ENCODE results near the gene PIK3R6.

The PIK3R6 gene

DNA sequence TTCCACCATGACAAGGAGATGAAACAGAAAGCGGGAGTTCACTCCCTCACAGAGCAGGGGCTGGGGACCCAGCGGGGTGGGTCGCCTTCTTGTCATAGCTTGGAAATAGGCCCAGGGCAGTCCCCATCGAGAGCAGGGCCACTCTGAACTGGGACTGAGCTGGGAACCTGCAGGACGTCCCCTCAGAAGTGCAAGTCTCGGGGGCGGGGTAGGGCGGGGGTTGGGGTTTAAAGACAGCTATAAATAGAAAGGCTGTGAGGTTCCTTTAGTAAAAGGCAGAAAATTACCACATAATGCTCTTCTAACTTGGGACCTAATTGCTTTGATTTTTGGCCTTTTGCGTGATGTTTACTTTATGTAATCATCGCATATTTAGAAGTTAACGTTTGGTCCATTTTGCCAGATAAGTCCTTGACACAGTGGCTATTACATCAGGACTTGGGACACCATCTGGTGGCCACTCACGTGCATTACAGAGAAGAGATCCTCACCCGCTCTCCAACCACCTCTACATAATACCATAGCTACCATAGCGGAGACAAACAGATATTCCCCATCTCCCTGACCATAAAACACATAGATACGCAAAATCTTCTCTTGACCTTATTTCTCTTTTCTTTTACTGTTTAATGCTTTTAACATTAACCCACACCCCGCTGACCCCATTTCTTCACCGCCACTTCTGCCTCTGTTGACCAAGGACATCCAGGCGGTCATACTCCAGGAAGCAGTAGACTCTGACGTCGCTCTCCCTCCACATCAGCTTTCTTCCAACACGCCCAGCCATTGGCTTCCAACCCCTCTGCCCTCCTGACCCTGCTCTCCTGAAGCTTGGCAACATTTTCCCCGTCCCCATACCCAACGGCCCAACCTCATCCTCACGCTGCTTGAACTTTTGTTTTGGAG, 27.5 kb upstream of the PIK3R6 start:
- peak in 1 of 2 donors; percentile 32 for DNase-seq (ENCODE audit: extremely low read depth in 1 of 2, low read depth in 1 of 2)

DNA sequence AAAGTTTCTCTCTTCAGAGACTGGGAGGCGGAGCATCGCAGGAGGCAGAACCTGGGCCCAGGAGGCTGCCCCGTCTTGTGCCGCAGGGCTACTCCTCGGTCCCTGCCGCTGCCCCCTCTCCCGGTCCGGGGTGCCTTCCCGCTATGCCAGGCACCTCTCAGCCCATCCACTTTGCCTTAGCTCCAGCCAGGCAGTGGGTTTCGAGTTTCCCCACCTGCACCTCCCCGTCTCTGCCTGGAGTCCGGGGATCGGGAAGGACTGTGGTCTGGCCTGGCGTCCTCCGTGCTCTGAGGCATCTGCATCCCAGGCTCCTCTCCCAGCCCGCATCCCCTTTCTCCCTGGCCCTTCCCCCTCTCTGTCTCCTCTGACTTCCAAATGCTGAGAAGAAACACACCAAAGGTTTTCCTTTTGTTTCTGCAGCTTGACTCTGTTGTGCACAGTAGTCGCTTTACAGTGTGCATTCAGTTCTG, 26.8 kb upstream of the PIK3R6 start:
- no peak for DNase-seq (ENCODE audit: extremely low read depth in 1 of 2, low read depth in 1 of 2)

DNA sequence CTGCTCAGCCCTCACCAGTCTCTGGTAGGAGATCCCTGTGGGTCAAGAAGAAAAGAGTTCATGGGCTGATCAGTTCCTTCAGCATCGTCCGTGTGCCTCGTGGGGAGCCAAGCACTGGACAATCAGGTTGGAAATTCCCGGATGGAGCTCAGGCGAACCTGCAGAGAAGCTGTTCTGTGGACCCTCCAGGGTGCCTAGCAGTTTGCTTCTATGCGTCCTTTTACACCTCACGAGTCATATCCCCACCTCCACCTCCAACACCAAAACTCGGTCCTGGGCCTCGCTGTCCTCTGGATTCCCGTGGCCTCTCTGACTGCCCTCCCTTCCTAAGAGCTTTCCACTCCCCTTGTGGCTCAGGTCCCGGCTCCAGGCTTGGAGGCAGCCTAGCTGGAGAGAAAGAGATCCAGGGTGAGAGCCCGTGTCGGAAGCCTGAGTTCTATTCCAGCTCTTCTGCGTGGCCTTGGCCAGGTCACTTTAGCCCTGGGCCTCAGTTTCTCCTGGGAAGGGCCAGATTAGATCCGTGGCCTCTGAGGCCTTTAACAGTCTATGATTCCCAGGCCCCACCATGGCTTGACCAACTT, 26.2 kb upstream of the PIK3R6 start:
- DNase-seq (ENCODE audit: extremely low read depth in 1 of 2, low read depth in 1 of 2) = no peak

DNA sequence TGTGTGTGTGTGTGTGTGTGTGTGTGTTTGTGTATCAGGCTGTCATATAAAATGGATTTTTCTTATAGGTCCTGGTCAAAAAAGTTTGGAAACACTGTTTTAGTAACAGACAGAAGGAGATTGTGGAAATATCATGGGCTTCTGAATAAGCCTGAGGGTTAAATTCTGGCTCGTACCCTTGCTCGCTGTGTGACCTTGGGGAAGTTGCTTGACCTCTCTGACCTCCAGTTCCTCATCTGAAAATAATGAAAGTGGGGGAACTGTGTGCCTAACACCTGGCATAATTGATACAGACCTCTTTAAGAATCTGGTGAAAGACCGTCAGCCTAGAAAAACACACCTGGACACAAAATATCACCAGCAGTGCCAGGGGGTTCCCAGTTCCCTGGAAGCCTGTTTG, 25.6 kb upstream of the PIK3R6 start:
- DNase-seq (ENCODE audit: extremely low read depth in 1 of 2, low read depth in 1 of 2) = no peak

DNA sequence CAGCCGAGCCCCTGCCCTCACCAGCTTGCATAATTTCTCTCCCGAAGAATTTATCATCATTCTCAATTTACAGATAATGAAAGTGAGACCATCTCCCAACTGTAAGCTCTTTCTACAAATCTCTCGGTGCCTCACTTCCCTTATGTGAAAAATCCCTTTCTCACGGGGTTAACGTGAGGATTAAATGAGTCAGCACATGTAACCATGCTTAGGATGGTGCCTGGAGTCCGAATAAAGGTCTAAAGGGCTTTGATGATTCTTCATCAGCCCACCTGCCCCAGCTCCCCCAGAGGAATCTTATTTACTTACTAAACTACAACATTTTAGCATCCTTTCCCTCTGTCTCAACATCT, 24.8 kb upstream of the PIK3R6 start:
- no peak for DNase-seq (ENCODE audit: extremely low read depth in 1 of 2, low read depth in 1 of 2)

DNA sequence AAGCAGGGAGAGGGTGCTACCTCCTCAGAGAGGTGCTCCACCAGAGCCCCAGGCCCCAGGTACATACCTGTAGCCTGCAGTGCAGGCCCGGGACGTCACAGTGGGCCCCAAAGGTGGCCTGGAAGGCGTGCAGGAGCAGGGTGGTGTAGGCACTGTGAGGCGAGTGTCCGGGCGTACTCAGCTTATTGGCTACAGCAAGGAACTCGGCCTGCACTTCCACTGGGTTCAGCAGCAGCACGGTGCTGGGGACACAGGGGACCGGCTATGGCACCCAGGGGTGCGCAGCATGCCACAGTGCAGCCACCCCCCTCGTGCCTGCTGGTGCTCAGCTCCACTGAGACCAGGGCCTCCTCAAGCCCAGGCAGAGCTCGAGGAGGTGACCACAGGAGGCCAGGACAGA, 23.2 kb upstream of the PIK3R6 start:
- no peak for DNase-seq (ENCODE audit: extremely low read depth in 1 of 2, low read depth in 1 of 2)

DNA sequence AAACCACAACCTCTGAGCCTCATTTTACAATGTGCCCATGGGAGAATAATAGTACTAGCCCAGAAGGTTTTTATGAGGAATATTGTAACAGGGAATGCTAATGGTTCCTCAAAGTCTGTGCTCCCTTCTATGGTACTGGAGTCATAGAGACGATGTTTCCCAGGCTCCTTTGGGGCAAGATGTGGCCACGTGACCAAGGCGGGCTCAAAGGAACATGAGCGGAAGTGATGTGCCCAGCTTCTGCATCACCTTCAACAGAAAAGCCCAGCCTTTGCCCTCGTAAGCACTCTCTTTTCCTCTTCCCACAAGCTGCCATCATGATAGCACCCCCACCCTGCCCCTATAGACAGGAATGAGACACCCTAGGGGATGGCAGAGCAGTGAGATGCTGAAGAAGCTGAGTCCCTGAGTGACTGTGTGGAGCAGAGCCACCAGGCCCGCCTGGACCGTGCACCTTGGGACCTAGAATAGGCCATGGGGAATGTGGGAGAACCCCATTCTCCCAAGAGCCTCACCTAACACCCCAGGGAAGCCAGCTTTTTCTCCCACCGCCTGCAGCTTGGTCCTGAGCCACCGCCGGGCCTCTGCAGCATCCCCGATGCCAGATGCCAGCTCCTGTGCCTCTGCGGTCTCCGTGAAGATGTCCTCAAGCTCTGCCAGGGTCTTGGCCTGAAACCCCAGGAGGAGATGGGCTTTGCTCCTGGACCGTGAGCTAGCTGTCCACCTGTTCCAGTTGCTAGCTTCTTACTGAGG, 22.2 kb upstream of the PIK3R6 start:
- DNase-seq (ENCODE audit: extremely low read depth in 1 of 2, low read depth in 1 of 2) = no peak

DNA sequence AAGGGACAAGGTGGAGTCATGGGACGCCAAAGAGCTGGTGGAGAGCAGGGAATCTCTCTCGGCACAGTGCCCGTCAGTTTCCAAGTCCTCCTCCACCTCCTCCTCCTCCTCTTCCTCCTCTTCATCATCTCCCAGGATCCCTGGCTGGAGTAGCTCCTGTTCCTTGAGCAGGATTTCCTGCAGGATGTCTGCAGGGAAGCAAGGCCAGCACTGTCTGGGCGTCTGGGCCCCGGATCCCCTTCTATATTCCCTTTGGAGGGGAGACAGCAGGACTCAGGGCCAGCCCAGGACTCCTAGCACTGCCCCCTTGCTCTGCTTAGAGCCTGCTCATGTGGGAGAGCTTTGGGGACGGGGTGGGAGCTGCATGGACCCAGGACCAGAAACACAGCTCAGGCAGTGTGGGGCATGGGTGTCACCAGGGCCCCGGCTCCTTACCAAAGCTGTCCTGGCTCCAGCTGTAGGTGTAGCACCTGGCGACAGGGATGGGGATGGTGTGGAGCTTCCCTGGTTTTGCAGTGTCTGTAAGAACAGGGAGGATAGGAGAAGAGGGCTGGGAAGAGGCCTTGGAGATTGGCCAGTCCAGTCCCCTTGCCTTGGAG, 21.3 kb upstream of the PIK3R6 start:
- no peak for DNase-seq (ENCODE audit: extremely low read depth in 1 of 2, low read depth in 1 of 2)

DNA sequence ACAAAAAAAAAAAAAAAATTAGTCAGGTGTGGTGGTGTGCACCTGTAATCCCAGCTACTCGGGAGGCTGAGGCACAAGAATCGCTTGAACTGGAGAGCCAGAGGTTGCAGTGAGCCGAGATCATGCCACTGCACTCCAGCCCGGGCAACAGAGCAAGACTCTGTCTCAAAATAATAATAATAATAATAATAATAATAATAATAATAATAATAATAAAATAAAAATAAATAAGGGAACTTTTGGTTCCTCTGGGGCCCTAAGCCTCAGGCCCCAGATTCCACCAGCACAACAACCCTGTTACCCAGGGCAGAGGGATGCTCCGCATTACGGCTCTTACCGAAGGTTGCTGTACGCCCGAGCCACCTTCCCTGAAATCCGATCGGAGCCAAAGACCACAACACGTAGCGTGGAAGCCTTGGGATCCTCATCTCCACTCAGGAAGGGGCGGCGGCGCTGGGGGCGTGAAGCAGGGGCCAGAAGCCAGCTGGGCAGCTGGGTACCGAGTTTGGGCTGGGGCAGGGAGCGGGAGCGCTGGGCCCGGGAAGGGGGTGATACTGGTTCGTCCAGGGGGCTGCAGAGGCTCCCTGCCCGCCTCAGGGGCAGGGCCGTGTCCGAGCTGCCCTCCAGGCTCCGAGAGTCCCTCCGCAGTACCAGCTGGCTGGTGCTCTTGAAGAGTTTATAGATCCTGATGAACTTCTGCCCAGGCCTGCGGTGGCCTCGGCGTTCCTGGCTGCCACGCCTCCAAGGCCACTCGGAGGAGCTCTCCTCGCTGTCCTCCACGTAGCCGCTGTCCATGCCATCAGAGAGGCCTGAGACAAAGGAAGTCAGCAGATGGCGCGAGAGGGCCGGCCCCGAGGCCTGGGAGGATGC, 20.6 kb upstream of the PIK3R6 start:
- DNase-seq (ENCODE audit: extremely low read depth in 1 of 2, low read depth in 1 of 2) = no peak

DNA sequence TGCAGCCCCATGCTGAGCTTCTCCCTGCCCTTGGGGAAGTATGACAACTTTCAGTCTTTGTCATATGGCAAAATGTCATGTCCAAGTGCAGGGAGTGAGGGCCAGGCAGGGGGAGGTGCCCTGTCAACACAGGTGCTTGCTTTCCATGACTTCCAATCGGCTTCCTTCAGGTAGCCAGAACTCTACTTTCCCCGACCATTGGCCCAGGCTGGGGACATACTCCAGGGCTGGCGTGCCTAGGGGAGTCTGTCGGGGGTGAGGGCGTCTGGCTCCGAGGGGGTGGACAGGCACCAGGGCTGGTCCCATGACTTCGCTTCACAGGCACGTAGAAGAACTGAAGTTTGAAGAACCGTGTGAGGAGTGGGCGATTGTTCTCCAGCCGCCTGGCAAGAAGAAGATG, 19.8 kb upstream of the PIK3R6 start:
- DNase-seq (ENCODE audit: extremely low read depth in 1 of 2, low read depth in 1 of 2) = no peak

DNA sequence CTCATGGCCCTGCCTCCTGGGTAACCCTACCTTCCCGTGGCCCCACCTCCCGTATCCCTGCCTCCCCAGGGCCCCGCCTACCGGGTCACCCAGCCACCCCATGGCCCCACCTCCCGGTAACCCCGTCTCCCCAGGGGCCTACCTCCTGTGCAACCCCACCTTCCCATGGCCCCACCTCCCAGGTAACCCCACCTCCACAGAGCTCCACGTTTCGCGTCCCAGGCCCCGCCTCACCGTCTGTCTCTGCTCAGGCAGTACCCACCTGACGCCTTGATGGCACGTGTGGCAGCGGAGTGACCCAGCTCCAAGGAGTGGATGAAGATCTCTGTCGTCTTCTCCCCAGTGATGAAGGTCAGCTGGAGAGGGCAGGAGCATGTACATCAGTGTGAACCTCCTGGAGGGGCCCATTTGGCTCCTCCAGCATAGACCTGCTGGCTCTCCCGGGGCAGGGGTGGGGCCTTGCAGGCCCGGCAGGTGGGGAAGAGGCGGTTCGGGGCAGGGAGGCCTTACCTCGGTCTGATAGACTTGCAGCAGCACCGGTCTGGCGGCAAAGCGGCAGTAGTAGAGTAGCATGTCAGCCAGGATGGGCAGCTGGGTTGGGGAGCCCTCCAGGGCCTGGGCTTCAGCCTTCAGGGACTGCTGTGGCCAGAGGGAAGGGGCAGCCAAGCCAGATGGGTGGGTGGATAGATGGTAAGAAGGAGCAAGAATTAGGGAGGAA, 18.7 kb upstream of the PIK3R6 start:
- no peak for DNase-seq (ENCODE audit: extremely low read depth in 1 of 2, low read depth in 1 of 2)

DNA sequence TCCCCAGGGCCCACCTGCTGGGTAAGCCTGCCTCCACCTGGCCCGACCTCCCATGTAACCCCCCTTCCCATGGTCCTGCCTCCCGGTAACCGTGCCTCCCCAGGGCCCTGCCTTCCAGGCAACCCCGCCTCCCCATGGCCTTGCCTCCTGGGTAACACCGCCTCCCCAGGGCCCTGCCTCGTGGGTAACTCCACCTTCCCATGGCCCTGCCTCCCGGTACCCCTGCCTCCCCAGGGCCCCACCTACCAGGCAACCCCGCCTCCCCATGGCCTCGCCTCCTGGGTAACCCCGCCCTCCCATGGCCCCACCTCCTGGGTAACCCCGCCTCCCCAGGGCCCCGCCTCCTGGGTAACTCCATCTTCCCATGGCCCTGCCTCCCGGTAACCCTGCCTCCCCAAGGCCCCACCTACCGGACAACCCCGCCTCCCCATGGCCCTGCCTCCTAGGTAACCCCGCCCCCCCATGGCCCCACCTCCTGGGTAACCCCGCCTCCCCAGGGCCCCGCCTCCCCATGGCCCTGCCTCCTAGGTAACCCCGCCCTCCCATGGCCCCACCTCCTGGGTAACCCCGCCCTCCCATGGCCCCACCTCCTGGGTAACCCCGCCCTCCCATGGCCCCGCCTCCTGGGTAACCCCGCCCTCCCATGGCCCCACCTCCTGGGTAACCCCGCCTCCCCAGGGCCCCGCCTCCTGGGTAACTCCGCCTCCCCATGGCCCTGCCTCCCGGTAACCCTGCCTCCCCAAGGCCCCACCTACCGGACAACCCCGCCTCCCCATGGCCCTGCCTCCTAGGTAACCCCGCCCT, 17.9 kb upstream of the PIK3R6 start:
- peak in 1 of 2 donors; percentile 33 for DNase-seq (ENCODE audit: extremely low read depth in 1 of 2, low read depth in 1 of 2)

DNA sequence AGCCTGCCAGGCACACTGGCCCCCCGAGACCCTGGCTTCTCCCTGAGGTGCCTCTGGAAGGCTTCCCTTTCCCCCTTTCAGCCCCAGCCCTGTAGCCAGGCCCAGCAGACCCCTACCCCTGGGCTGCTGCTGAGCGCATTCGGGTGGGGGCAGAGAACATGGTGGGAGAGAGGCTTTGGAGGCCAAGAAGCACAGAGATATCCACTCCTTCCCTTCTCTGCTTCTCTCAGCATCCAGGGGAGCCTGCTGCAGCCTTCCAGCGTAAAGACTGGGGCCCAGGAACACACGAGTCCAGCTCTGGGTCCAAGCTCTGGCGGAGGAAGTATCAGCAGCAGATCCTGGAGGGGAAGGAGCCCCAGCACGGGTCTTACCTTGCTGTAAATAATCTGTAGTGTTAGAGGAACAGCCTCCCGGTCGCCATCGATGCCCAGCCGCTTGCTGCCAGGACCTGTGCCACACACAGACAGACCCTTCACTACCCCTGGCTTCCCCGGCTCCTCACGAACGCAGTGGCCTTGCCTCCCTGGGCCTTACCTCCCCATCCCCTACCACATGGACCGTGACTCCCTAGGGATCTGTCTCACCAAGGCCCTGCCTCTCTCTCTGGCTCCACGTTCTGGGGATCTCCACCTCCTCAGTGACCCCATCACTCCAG, 17.0 kb upstream of the PIK3R6 start:
- no peak for DNase-seq (ENCODE audit: extremely low read depth in 1 of 2, low read depth in 1 of 2)

DNA sequence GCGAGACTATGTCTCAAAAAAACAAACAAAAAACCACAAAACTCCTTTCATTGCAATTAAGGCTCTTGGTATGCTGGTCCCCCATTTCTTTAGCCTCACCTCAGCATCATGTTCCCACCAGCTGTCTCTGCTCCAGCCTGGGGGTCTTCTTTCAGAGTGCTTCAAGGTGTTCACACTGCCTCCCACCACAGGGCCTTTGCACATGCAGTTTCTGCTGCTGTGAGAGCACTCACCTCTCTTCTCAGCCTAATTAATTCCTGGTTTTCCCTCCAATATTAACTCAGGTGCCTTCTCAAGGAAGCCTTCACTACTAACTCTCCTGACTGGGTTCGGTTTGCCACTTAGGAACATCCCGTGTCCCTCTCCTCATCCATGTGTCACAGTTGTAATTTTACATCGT, 15.9 kb upstream of the PIK3R6 start:
- DNase-seq (ENCODE audit: extremely low read depth in 1 of 2, low read depth in 1 of 2) = no peak

DNA sequence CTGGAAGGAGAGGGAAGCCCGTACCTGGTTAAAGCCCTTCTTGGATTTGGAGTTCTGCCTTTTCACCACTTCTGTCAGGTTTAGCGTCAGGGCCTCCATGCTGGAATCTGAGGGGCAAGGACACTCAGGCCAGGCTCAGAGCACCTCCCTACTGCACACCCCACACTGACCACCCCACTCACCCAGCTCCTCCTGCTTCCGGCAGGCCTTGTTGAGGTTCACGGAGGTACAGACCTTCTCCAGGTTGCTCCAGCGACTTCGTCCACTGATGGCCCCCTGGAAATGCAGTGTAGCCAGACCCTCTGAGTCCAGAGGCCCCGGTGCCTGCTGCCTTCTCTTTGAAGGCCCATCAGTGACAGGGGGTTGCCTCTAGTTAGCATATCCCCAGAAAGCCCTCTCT, 14.1 kb upstream of the PIK3R6 start:
- DNase-seq (ENCODE audit: extremely low read depth in 1 of 2, low read depth in 1 of 2) = no peak

DNA sequence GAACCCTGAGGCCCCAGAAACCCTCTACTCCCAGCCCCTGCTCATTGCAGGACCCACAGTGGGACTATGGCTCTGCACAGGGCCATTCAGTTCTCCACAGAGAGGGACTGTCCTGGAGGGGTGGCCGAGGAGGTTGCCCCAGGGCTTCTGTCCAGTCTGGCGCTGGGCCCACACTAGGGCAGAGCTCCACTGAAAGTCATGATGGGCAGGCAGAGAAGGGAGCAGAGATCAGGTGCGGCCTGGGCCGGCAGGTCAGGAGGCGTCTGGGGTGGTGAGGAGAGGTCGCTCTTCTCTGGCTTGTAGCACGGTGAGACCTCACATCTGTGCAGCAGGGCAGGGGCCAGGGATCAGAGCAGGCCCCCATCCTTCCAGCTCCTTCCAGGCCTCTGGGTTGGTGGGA, 13.0 kb upstream of the PIK3R6 start:
- DNase-seq (ENCODE audit: extremely low read depth in 1 of 2, low read depth in 1 of 2) = no peak

DNA sequence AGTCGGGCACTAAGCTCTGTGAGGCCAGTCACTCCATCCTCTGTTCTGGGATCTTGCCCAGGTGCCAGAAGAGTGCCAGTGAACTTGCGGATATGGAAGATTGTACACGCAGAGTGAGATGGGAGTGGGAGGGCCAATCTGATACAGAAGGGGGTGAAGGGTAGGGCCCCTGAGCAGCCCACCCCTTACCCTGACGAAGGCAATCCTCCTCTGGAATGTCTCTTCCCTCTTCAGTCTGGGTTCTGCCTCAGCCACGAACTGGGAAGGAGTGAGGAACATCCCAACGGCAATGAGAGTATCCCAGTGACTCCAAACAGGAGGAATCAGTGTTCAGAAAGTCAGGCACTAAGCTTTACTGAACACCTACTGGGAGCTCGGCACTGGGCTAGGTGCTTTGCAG, 11.9 kb upstream of the PIK3R6 start:
- no peak for DNase-seq (ENCODE audit: extremely low read depth in 1 of 2, low read depth in 1 of 2)

DNA sequence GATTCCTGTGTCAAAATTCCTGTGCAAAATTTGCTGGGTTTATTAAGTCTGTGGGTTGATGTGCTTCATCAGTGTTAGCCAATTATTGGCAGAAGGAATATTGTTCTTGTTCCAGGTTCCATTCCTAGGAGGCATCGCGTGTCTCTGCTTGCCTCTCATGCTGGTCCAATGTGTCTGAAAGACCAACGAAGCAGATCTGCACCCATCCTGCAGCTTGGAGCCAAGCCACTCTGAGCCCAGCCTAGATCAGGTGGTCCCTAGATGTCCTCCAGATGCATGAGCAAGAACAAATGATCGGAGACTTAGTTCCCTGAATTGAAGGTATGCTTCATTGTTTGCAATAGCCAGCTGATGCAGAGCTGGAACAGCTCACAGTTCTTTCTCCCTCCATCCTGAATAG, 10.5 kb upstream of the PIK3R6 start:
- no peak for DNase-seq (ENCODE audit: extremely low read depth in 1 of 2, low read depth in 1 of 2)

DNA sequence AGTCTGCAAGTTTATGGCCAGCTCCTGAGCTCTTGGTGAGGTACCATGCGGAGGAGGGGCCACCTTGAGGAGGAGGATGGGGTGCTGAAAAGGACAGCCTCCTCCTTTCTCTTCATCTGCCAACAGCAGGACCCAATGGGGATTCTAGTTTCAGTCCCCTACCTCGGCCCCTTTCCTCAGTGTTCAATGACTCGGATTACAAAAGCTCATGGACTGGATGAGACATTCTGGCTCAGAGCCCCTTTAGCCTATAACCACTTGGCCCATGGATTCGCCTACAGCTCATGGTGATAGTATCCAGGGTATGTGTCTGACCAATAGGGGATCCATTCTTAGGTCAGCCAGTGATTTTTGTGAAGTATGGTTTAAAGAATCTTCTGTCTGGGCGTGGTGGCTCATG, 8.5 kb upstream of the PIK3R6 start:
- DNase-seq (ENCODE audit: extremely low read depth in 1 of 2, low read depth in 1 of 2) = no peak
